GM12865 (cell line): ENCODE measurements around the gene SLC49A3.

Experiments
- DNase-seq: peaks from one replicate; pipeline ENCODE4 v3.0.0; 2010; ENCODE audit warnings: low read depth
- H3K4me3 ChIP-seq: 2 replicates; pipeline ENCODE4 v1.5.1; 2011; ENCODE audit warnings: mild to moderate bottlenecking, low read depth, low read length, control low read depth
- TF ChIP-seq, protein P1 (sequence below): IDR thresholded peaks from 2 replicates; pipeline ENCODE4 v1.5.1; 2011; ENCODE audit warnings: low read length, control low read depth, low read depth, inconsistent platforms; ENCODE audit not compliant: insufficient read depth; ENCODE audit errors: missing control alignments

SLC49A3 gene

DNA sequence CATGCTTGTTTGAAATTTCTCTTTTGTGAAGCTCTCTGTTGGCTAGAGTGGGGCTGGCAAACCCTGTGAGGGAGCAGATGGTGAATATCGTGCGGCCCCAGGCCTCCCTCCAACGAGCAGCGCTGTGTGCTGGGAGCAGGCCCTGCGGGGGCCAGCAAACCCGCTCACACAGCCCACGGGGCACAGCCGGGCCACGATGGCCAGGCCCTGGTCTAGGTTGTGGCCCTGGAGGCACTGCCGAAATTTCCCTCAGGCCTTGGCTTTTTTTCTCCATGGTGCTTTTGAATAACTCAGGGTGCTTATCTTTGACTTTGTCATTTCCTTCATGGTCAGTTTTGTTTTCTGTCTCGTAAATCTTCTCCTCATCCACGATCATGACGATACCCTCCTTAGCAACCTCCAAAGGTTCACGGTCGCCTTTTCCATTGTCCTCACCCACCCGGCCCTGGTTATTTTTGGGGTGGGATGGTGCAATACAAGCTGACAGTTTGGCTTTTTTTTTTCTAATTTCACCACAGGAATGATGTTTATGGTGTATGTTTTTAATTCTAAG, 37.4 kb upstream of the SLC49A3 start:
- TF ChIP-seq, protein P1, sequence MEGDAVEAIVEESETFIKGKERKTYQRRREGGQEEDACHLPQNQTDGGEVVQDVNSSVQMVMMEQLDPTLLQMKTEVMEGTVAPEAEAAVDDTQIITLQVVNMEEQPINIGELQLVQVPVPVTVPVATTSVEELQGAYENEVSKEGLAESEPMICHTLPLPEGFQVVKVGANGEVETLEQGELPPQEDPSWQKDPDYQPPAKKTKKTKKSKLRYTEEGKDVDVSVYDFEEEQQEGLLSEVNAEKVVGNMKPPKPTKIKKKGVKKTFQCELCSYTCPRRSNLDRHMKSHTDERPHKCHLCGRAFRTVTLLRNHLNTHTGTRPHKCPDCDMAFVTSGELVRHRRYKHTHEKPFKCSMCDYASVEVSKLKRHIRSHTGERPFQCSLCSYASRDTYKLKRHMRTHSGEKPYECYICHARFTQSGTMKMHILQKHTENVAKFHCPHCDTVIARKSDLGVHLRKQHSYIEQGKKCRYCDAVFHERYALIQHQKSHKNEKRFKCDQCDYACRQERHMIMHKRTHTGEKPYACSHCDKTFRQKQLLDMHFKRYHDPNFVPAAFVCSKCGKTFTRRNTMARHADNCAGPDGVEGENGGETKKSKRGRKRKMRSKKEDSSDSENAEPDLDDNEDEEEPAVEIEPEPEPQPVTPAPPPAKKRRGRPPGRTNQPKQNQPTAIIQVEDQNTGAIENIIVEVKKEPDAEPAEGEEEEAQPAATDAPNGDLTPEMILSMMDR: no peak
- DNase-seq: no peak
- H3K4me3 ChIP-seq: no peak overlapping the region

DNA sequence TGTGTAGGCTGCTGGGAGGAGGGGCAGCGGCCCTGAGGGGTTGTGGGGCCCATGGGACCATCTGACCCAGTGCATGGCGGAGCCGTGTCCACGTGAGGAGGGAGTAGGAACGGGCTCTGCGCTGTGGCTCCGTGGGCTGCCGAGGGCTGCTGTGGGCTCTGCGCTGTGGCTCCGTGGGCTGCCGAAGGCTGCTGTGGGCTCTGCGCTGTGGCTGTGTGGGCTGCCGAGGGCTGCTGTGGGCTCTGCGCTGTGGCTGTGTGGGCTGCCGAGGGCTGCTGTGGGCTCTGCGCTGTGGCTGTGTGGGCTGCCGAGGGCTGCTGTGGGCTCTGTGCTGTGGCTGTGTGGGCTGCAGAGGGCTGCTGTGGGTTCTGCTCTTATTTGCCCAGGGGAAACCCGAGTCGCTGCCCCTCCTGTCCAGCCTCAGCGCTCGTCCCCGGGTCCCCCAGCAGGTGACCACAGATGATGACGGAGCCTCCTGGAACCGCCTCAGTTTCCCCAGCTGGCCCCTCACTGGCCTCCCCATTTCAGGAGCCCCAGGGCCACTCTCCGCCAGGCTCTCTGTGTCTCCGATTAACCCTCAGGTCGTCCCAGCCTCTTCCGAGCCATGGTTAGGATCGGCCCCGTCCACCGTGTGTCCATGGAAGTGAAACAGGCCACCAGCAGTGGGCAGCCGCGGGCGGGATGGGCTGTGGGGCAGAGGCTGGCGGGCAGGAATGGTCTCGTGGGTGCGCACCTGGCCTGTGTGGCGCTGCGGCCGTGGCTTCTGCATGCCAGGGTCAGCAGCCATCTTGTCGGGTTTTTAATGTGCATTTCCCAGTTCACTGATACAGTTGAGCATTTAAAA, 36.7 kb upstream of the SLC49A3 start:
- TF ChIP-seq, protein P1: no peak
- H3K4me3 ChIP-seq: no peak overlapping the region

GRCh38 chr4:723751-724530, 35.0 kb upstream of the SLC49A3 start:
- TF ChIP-seq, protein P1: no peak
- no peak for DNase-seq
- H3K4me3 ChIP-seq: no peak overlapping the region

More for the DNA sequence above, 36.7 kb upstream of the SLC49A3 start:
- no peak for DNase-seq

GRCh38 chr4:722851-723360, 34.0 kb upstream of the SLC49A3 start:
- H3K4me3 ChIP-seq: no peak overlapping the region
- DNase-seq: no peak
- TF ChIP-seq, protein P1: no peak

DNA sequence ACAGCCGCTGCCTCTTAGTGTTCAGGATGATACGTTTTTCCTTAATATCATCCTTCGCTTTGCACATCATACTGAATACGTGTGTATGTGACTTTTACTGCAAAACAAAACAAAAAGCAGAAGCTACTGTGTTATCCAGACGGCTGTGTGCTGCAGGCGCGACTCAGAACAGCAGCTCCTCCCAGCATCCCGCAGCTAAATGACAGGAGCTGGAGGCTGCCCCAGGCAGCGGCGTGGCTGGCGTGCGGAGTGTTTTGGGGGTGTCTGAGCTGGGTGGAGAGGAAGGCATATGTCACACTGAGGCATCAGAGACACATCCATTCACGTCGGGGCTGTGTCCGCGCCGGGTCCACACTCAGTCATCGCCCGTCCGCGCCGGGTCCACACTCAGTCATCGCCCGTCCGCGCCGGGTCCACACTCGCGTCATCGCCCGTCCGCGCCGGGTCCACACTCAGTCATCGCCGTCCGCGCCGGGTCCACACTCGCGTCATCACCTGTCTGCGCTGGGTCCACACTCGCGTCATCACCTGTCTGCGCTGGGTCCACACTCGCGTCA, 33.3 kb upstream of the SLC49A3 start:
- TF ChIP-seq, protein P1: no peak
- DNase-seq: no peak
- H3K4me3 ChIP-seq: no peak overlapping the region

- DNase-seq: no peak
- TF ChIP-seq, protein P1: no peak
- no peak overlapping the region for H3K4me3 ChIP-seq
Measured at GRCh38 chr4:721261-722168, 32.6 kb upstream of the SLC49A3 start.
